ENCODE data around the gene PDGFRB. TPM values are rescaled to one million over a fixed set of nuclear protein-coding genes. Genes with fewer than 3 reads are reported as not detected.

PDGFRB gene
- total RNA-seq, 1 donor from 2014 or later = 341 TPM

- no peak within 1 kb of the TSS for H3K4me3 ChIP-seq
- TF ChIP-seq CTCF (IDR thresholded peaks at IDR 0.05) = no peak
- H3K27me3 ChIP-seq = no peaks in the 10 kb centered on the region
- H3K4me1 ChIP-seq = peaks cover 4 to 17% of the 10 kb centered on the region in 2 donors
- no peaks in the 10 kb centered on the region for H3K36me3 ChIP-seq
- intact Hi-C loops (cut with DNase I) = no loop called here
- no peaks in the 10 kb centered on the region for H3K9me3 ChIP-seq
- DNase-seq (ENCODE audit: low spot score in 2 of 2) = no peak
- H3K27ac ChIP-seq = no peak within 1 kb of the TSS
Measured at GRCh38 chr5:150166650-150167511, 11.2 kb upstream of the PDGFRB start, which contains the start of gene CDX1. Gene CDX1, plus strand, starts transcription at chr5:150166778. Its CDS starts 99 bp downstream, at chr5:150166877.

- TF ChIP-seq CTCF (IDR thresholded peaks at IDR 0.05) = no peak
- no peaks in the 10 kb centered on the region for H3K9me3 ChIP-seq
- DNase-seq (ENCODE audit: low spot score in 2 of 2) = no peak
- intact Hi-C loops (cut with DNase I) = no loop called here
- no peaks in the 10 kb centered on the region for H3K36me3 ChIP-seq
- peaks cover 4 to 23% of the 10 kb centered on the region in 2 donors for H3K4me1 ChIP-seq
- H3K27me3 ChIP-seq = no peaks in the 10 kb centered on the region
- H3K4me3 ChIP-seq = no peak overlapping the region
- H3K27ac ChIP-seq = no peak overlapping the region
Measured at GRCh38 chr5:150166037-150166649, 10.5 kb upstream of the PDGFRB start.

- H3K27ac ChIP-seq = peak overlapping the region; percentile 47 to 67
- peaks cover 4 to 36% of the 10 kb centered on the region in 2 donors for H3K4me1 ChIP-seq
- TF ChIP-seq CTCF (IDR thresholded peaks at IDR 0.05) = no peak
- H3K27me3 ChIP-seq = no peaks in the 10 kb centered on the region
- no peak overlapping the region for H3K4me3 ChIP-seq
- no peak for DNase-seq (ENCODE audit: low spot score in 2 of 2)
- H3K9me3 ChIP-seq = no peaks in the 10 kb centered on the region
- intact Hi-C loops (cut with DNase I) = no loop called here
- no peaks in the 10 kb centered on the region for H3K36me3 ChIP-seq
Measured at GRCh38 chr5:150164211-150164980, 8.8 kb upstream of the PDGFRB start.

DNA sequence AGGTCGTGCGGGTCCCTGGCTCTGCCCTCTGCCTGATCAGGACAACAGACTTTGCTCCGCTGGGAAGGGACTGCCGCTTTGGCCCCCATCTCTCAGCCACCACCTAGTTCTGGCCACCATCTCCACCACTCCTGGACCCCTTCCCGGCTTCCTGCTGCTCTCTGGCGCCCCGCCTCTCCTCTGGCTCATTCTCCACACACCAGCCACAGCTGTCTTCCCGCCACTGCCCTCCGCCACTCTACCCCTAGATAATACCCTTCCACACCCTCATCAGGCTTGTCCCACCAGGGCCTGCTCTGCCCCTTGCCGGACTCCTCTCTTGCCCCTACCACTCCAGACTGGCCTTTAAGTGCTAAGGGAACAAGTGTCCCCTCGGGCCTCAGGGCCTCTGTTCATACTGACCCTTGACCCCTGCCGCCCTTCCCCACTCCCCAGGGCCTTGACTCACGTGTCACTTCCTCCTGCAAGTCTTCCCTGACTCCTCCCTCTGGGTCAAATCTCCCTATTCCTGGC lies 8.0 kb upstream of the PDGFRB start:
- DNase-seq (ENCODE audit: low spot score in 2 of 2) = peak in 1 of 2 donors; percentile 81
- Histone ChIP-seq H3K27me3 (no peaks in the 10 kb centered on the region), H3K27ac (peak overlapping the region; percentile 47 to 67), H3K36me3 (no peaks in the 10 kb centered on the region), H3K4me1 (peaks cover 9 to 44% of the 10 kb centered on the region in 2 donors), H3K4me3 (no peak overlapping the region), H3K9me3 (no peaks in the 10 kb centered on the region)
- peak in 2 of 3 experiments; percentile 3 to 52 for TF ChIP-seq CTCF (IDR thresholded peaks at IDR 0.05)
- intact Hi-C loops (cut with DNase I) = no loop called here

GRCh38 chr5:150163035-150163434 lies 7.4 kb upstream of the PDGFRB start:
- Histone ChIP-seq H3K27ac (peak overlapping the region; percentile 47 to 67), H3K27me3 (no peaks in the 10 kb centered on the region), H3K36me3 (no peaks in the 10 kb centered on the region), H3K9me3 (no peaks in the 10 kb centered on the region), H3K4me3 (no peak overlapping the region), H3K4me1 (peaks cover 13 to 50% of the 10 kb centered on the region in 2 donors)
- TF ChIP-seq CTCF (IDR thresholded peaks at IDR 0.05) = no peak
- DNase-seq (ENCODE audit: low spot score in 2 of 2) = no peak
- intact Hi-C loops (cut with DNase I) = no loop called here

All from ascending aorta (tissue), 2 donors.